HepG2 (cell line): ENCODE data around the gene ATRNL1. TPM values are rescaled to one million over a fixed set of nuclear protein-coding genes. Genes with fewer than 3 reads are reported as not detected.

Experiments used
- ATAC-seq: fragments of 200-7000 bp; cut with Tn5 transposase; 3 replicates; pipeline ENCODE4 v1.9.1; 2020; ENCODE audit warnings: mild to moderate bottlenecking, moderate library complexity
- BruUV-seq: library from RNA; stranded (reverse); fragments of 400-500 nt; replicated peaks from 2 replicates; lab custom pipeline; 2021; lab: Mats Ljungman, UMichigan
- CTCF ChIA-PET: fragments of 300-600 bp; formaldehyde crosslinking; extraction: SDS; loops from one replicate; lab custom pipeline; 2021; ENCODE audit warnings: low total read pairs, inconsistent platforms, low intra/inter-chr PET ratio; lab: Yijun Ruan, JAX
- POLR2A ChIA-PET: fragments of 350-600 bp; sonication (Branson Sonifier 250); formaldehyde crosslinking; loops from one replicate; lab custom pipeline; 2020; ENCODE audit warnings: antibody characterized with exemption, inconsistent platforms; lab: Yijun Ruan, JAX
- DNase-seq: peaks from one replicate; pipeline ENCODE4 v3.0.0-alpha.2; 2015; ENCODE audit warnings: low spot score
- FAIRE-seq: peaks from 3 replicates; lab custom pipeline; 2011; peaks lifted over from hg19 to GRCh38; lab: Jason Lieb, UNC
- H2AFZ ChIP-seq: one replicate; pipeline ENCODE4 v1.6.1; 2011; ENCODE audit warnings: low read length, inconsistent platforms
- H3K27ac ChIP-seq: fragments of 300-600 bp; 3 replicates; pipeline ENCODE4 v1.8.0; 2011; ENCODE audit warnings: mixed run types, mild to moderate bottlenecking, mixed read lengths, low read length, inconsistent platforms; ENCODE audit not compliant: insufficient read depth; ENCODE audit errors: extremely low read length
- H3K27me3 ChIP-seq, 2 experiments: fragments of 200-600 bp in 1 of 2; 2 replicates in 1 of 2; 3 replicates in 1 of 2; pipeline versions ENCODE4 v1.6.0 to v1.8.0; 2011; ENCODE audit warnings: low read length in 2 of 2, mild to moderate bottlenecking in 2 of 2, moderate library complexity in 2 of 2, inconsistent platforms in 1 of 2; ENCODE audit not compliant: insufficient read depth in 2 of 2, control insufficient read depth in 1 of 2
- H3K36me3 ChIP-seq, 2 experiments: fragments of 200-600 bp in 1 of 2; replicated peaks in 1 of 2; 2 replicates in 1 of 2; 3 replicates in 1 of 2; pipeline versions ENCODE4 v1.5.1 to v1.8.0; 2011; ENCODE audit warnings: low read length in 2 of 2, inconsistent platforms in 1 of 2; ENCODE audit not compliant: insufficient read depth in 2 of 2, control insufficient read depth in 1 of 2
- H3K4me1 ChIP-seq: 2 replicates; pipeline ENCODE4 v1.5.1; 2012; ENCODE audit warnings: low read length, inconsistent platforms; ENCODE audit not compliant: insufficient read depth
- H3K4me2 ChIP-seq: 2 replicates; pipeline ENCODE4 v1.6.0; 2011; ENCODE audit warnings: low read depth, low read length, inconsistent platforms
- H3K4me3 ChIP-seq, 3 experiments: fragments of 200-600 bp in 1 of 3; sonication (generic), shearing (Covaris generic) in 1 of 3; replicated peaks in 1 of 3; 2 replicates each; pipeline ENCODE4 v1.5.1; 2011 to 2016; ENCODE audit warnings: low read length in 3 of 3, inconsistent platforms in 2 of 3, low read depth in 2 of 3, mild to moderate bottlenecking in 2 of 3, control low read depth in 1 of 3, mixed read lengths in 1 of 3; ENCODE audit not compliant: insufficient read depth in 1 of 3
- H3K79me2 ChIP-seq: one replicate; pipeline ENCODE4 v1.6.1; 2011; ENCODE audit warnings: low read length, inconsistent platforms; ENCODE audit not compliant: insufficient read depth
- H3K9ac ChIP-seq: 2 replicates; pipeline ENCODE4 v1.6.0; 2011; ENCODE audit warnings: mild to moderate bottlenecking, low read depth, low read length, inconsistent platforms; ENCODE audit not compliant: insufficient read depth
- H3K9me3 ChIP-seq: 2 replicates; pipeline ENCODE4 v1.5.1; 2012; ENCODE audit warnings: mild to moderate bottlenecking, low read length
- H4K20me1 ChIP-seq: 2 replicates; pipeline ENCODE4 v1.6.0; 2011; ENCODE audit warnings: inconsistent platforms, mild to moderate bottlenecking, low read length, moderate library complexity; ENCODE audit not compliant: insufficient read depth
- CHCHD3 ChIP-seq: sonication (generic); formaldehyde crosslinking; IDR thresholded peaks from 2 replicates; pipeline ENCODE4 v1.8.0; 2022; ENCODE audit warnings: mild to moderate bottlenecking, missing genetic modification reagents, moderate library complexity
- RARG ChIP-seq: sonication (generic); formaldehyde crosslinking; IDR thresholded peaks from 2 replicates; pipeline ENCODE4 v1.4.0; 2020; ENCODE audit warnings: low read depth, mild to moderate bottlenecking, missing genetic modification reagents
- RXRB ChIP-seq: IDR thresholded peaks from 2 replicates; pipeline ENCODE4 v1.6.1; 2016; ENCODE audit warnings: borderline replicate concordance, missing genetic modification reagents, missing compliant biosample characterization
- SIN3A ChIP-seq: IDR thresholded peaks from 2 replicates; pipeline ENCODE4 v1.6.1; 2011; ENCODE audit warnings: low read depth, mild to moderate bottlenecking, control low read depth, low read length, borderline replicate concordance
- SKI ChIP-seq: fragments of 450-650 bp; IDR thresholded peaks from one replicate; pipeline ENCODE4 v1.6.1; 2018; ENCODE audit warnings: mild to moderate bottlenecking; ENCODE audit not compliant: partially characterized antibody
- SNRNP70 ChIP-seq: fragments of 200-400 bp; formaldehyde crosslinking; IDR thresholded peaks from 2 replicates; pipeline ENCODE4 v1.6.1; 2017; ENCODE audit warnings: mild to moderate bottlenecking, low read depth, low read length, moderate library complexity
- TOE1 ChIP-seq: sonication (generic); formaldehyde crosslinking; IDR thresholded peaks from 2 replicates; pipeline ENCODE4 v1.4.0; 2020; ENCODE audit warnings: mild to moderate bottlenecking, missing genetic modification reagents
- ZFX ChIP-seq: sonication (generic); formaldehyde crosslinking; IDR thresholded peaks from 2 replicates; pipeline ENCODE4 v1.4.0; 2020; ENCODE audit warnings: mild to moderate bottlenecking, low read depth, missing genetic modification reagents, moderate library complexity
- ZKSCAN5 ChIP-seq: sonication (generic); formaldehyde crosslinking; IDR thresholded peaks from 2 replicates; pipeline ENCODE4 v1.5.1; 2020; ENCODE audit warnings: mild to moderate bottlenecking, missing genetic modification reagents
- ZKSCAN8 ChIP-seq: IDR thresholded peaks from 2 replicates; pipeline ENCODE4 v1.6.1; 2016; ENCODE audit warnings: borderline replicate concordance, missing genetic modification reagents, missing compliant biosample characterization
- ZNF124 ChIP-seq: sonication (generic); formaldehyde crosslinking; IDR thresholded peaks from 2 replicates; pipeline ENCODE4 v1.4.0; 2020; ENCODE audit warnings: missing genetic modification reagents
- ZNF232 ChIP-seq: sonication (generic); formaldehyde crosslinking; IDR thresholded peaks from 2 replicates; pipeline ENCODE4 v1.4.0; 2020; ENCODE audit warnings: missing genetic modification reagents, borderline replicate concordance
- ZNF260 ChIP-seq: sonication (generic); formaldehyde crosslinking; IDR thresholded peaks from 2 replicates; pipeline ENCODE4 v1.4.0; 2020; ENCODE audit warnings: missing genetic modification reagents, low read depth, mild to moderate bottlenecking, borderline replicate concordance
- ZNF292 ChIP-seq: sonication (generic); formaldehyde crosslinking; IDR thresholded peaks from 2 replicates; pipeline ENCODE4 v1.8.1; 2022; ENCODE audit warnings: mild to moderate bottlenecking, low read depth, missing genetic modification reagents, borderline replicate concordance
- WGBS: methylation state at CpG from one replicate; pipeline ENCODE4 v1.1.6; 2017; ENCODE audit warnings: low lambda C conversion rate; 5-methylcytosine and 5-hydroxymethylcytosine counted together
- in situ Hi-C: cut with HindIII; loops from 2 replicates; pipeline ENCODE4 v1.10.0; 2017; ENCODE audit warnings: low pct_unique_long_range_greater_than_20kb; ENCODE audit not compliant: extremely low pct_ligation_motif_present
- intact Hi-C: fragments of 100-400 bp; cut with micrococcal nuclease; formaldehyde crosslinking; loops from one replicate; pipeline ENCODE4 v1.10.0; 2022; ENCODE audit not compliant: unreplicated experiment
- polyA plus RNA-seq, 8 experiments: library from polyadenylated mRNA; depleted of rRNA in 3 of 8; stranded (reverse) in 7 of 8; unstranded in 1 of 8; fragments of >200 nt; fragmentation: Illumina TruSeq in 4 of 8; extraction: Trizol in 4 of 8; gene quantifications; 2 replicates each; pipeline versions ENCODE4 v1.2.1 to v1.2.3, GENCODE V29; 2011 to 2016; ENCODE audit warnings: low read depth in 4 of 8, missing spikeins in 1 of 8, mixed read lengths in 1 of 8; ENCODE audit not compliant: insufficient read depth in 1 of 8
- total RNA-seq, 5 experiments: library from RNA; depleted of rRNA; stranded (reverse); fragments of >200 nt; fragmentation: Illumina TruSeq; extraction: Trizol; gene quantifications; 2 replicates each; pipeline ENCODE4 v1.2.3, GENCODE V29; 2016; ENCODE audit warnings: low read depth in 1 of 5
- TF ChIP-seq, protein P1 (sequence below): sonication (generic); formaldehyde crosslinking; IDR thresholded peaks from 2 replicates; pipeline ENCODE4 v1.4.0; 2020; ENCODE audit warnings: mild to moderate bottlenecking, missing genetic modification reagents
- TF ChIP-seq, protein P2 (sequence below): sonication (generic); formaldehyde crosslinking; IDR thresholded peaks from 2 replicates; pipeline ENCODE4 v1.9.0; 2021; ENCODE audit warnings: missing genetic modification reagents, borderline replicate concordance

The ATRNL1 gene
- total and polyA plus RNA-seq, 2 of the 13 experiments (the other 11 are each of a cell fraction or from before 2014, with no cell fraction given), result 0.04 TPM; not detected in 1

DNA sequence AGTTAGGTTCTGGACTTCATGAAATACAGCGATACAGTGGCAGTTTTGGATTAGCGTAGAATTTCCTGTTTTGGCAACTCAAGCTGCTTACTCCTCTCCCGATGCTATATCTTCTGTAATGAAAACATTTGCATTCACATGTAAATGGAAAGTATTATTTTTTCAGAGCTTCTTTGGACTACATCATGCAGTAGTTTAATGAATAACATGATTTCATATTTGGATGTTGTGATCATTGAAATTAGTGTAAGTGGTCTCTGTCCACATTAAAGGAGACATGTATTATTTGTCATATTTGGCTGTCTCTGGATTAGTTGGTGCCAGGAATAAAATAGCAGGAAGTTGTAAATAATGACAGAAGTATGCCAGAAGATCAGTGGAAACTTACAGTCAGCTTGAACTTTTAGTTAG is 848.2 kb downstream of the ATRNL1 start:
- ChIA-PET CTCF (no interaction called here), POLR2A (no interaction called here)
- Histone ChIP-seq H3K79me2 (no peaks in the 10 kb centered on the region), H2AFZ (no peak overlapping the region), H3K4me3 (no peak overlapping the region), H3K4me1 (no peaks in the 10 kb centered on the region), H3K9ac (no peak overlapping the region), H4K20me1 (no peaks in the 10 kb centered on the region), H3K27me3 (no peaks in the 10 kb centered on the region), H3K27ac (no peak overlapping the region), H3K9me3 (no peaks in the 10 kb centered on the region), H3K4me2 (no peak overlapping the region), H3K36me3 (no peaks in the 10 kb centered on the region)
- in situ Hi-C loops (no loop called here), intact Hi-C loops (no loop called here)
- no peak for FAIRE-seq
- no peak for DNase-seq
- TF ChIP-seq ZKSCAN5 (CRISPR knock-in tag), result no peak
- no peak for TF ChIP-seq ZFX
- TF ChIP-seq ZNF232 (CRISPR knock-in tag), result no peak
- TF ChIP-seq SNRNP70, result no peak
- no peak for TF ChIP-seq ZNF124 (CRISPR knock-in tag)
- TF ChIP-seq RXRB (CRISPR knock-in tag), result no peak
- no peak for TF ChIP-seq ZKSCAN8 (CRISPR knock-in tag)
- TF ChIP-seq ZNF260, result no peak
- no peak for TF ChIP-seq RARG (CRISPR knock-in tag)
- TF ChIP-seq CHCHD3 (CRISPR knock-in tag), result no peak
- TF ChIP-seq, protein P1, sequence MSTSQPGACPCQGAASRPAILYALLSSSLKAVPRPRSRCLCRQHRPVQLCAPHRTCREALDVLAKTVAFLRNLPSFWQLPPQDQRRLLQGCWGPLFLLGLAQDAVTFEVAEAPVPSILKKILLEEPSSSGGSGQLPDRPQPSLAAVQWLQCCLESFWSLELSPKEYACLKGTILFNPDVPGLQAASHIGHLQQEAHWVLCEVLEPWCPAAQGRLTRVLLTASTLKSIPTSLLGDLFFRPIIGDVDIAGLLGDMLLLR (CRISPR knock-in tag), result no peak
- TF ChIP-seq SKI, result no peak
- no peak for TF ChIP-seq SIN3A
- no peak for TF ChIP-seq TOE1 (CRISPR knock-in tag)
- TF ChIP-seq ZNF292 (CRISPR knock-in tag), result no peak
- TF ChIP-seq, protein P2, sequence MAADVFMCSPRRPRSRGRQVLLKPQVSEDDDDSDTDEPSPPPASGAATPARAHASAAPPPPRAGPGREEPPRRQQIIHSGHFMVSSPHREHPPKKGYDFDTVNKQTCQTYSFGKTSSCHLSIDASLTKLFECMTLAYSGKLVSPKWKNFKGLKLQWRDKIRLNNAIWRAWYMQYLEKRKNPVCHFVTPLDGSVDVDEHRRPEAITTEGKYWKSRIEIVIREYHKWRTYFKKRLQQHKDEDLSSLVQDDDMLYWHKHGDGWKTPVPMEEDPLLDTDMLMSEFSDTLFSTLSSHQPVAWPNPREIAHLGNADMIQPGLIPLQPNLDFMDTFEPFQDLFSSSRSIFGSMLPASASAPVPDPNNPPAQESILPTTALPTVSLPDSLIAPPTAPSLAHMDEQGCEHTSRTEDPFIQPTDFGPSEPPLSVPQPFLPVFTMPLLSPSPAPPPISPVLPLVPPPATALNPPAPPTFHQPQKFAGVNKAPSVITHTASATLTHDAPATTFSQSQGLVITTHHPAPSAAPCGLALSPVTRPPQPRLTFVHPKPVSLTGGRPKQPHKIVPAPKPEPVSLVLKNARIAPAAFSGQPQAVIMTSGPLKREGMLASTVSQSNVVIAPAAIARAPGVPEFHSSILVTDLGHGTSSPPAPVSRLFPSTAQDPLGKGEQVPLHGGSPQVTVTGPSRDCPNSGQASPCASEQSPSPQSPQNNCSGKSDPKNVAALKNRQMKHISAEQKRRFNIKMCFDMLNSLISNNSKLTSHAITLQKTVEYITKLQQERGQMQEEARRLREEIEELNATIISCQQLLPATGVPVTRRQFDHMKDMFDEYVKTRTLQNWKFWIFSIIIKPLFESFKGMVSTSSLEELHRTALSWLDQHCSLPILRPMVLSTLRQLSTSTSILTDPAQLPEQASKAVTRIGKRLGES (CRISPR knock-in tag), result no peak
- ATAC-seq, result no peak
- BruUV-seq, result no TSS peak
- WGBS, result 30% methylated on average over 3 of the region's 3 CpGs
